HCT116 (cell line): ENCODE data around the gene LRP2. TPM values are rescaled to one million over a fixed set of nuclear protein-coding genes. Genes with fewer than 3 reads are reported as not detected.

Experiments used
- ATAC-seq: fragments of 200-7000 bp; cut with Tn5 transposase; 2 replicates; pipeline ENCODE4 v1.9.1; 2020; ENCODE audit warnings: mild to moderate bottlenecking, moderate library complexity
- BruUV-seq: library from RNA; stranded (reverse); fragments of 400-500 nt; replicated peaks from 2 replicates; lab custom pipeline; 2021; lab: Mats Ljungman, UMichigan
- CTCF ChIA-PET: fragments of 300-600 bp; sonication (Branson Sonifier 250); formaldehyde crosslinking; loops from one replicate; lab custom pipeline; 2021; ENCODE audit warnings: antibody characterized with exemption; lab: Charles Lee
- POLR2A ChIA-PET: fragments of 300-600, 350-600 bp; sonication (Branson Sonifier 250); formaldehyde crosslinking; loops from one replicate; lab custom pipeline; 2021; ENCODE audit warnings: antibody characterized with exemption; lab: Charles Lee
- RAD21 ChIA-PET, 2 experiments: fragments of 300-600 bp; sonication (Branson Sonifier 250); formaldehyde crosslinking; loops; one replicate each; lab custom pipeline; 2023; ENCODE audit warnings: low total read pairs in 2 of 2; ENCODE audit not compliant: uncharacterized antibody in 2 of 2, unreplicated experiment in 2 of 2, low non-redundant PET in 1 of 2; lab: Charles Lee
- DNase-seq: peaks from one replicate; pipeline ENCODE4 v3.0.0-alpha.2; 2010; ENCODE audit warnings: low read depth, low spot score
- H2AFZ ChIP-seq: fragments of 200-600 bp; shearing (Covaris generic), sonication (generic); 2 replicates; pipeline ENCODE4 v1.6.1; 2017; ENCODE audit warnings: low read depth, mixed run types, mixed read lengths, antibody characterized with exemption, low read length; ENCODE audit not compliant: poor library complexity, severe bottlenecking
- H3K27ac ChIP-seq: 2 replicates; pipeline ENCODE4 v1.5.1; 2012; ENCODE audit warnings: low read depth, low read length
- H3K27me3 ChIP-seq: fragments of 200-600 bp; sonication (generic); 2 replicates; pipeline ENCODE4 v1.6.1; 2016; ENCODE audit warnings: mixed run types, low read length, mixed read lengths; ENCODE audit not compliant: insufficient read depth
- H3K36me3 ChIP-seq, 2 experiments: fragments of 200-500 bp in 1 of 2; fragments of 200-600 bp in 1 of 2; sonication (Bioruptor generic) in 1 of 2; sonication (generic) in 1 of 2; 2 replicates each; pipeline versions ENCODE4 v1.5.1 to v1.6.1; 2014 to 2016; ENCODE audit warnings: low read length in 2 of 2, inconsistent platforms in 1 of 2, mixed read lengths in 1 of 2, mixed run types in 1 of 2; ENCODE audit not compliant: insufficient read depth in 2 of 2, control insufficient read depth in 1 of 2
- H3K4me1 ChIP-seq, 2 experiments: fragments of 200-600 bp in 1 of 2; sonication (generic) in 1 of 2; 2 replicates each; pipeline versions ENCODE4 v1.5.1 to v1.6.1; 2012 to 2017; ENCODE audit warnings: low read length in 2 of 2, inconsistent platforms in 1 of 2, mild to moderate bottlenecking in 1 of 2, mixed read lengths in 1 of 2, mixed run types in 1 of 2, moderate library complexity in 1 of 2; ENCODE audit not compliant: insufficient read depth in 2 of 2, control insufficient read depth in 1 of 2
- H3K4me2 ChIP-seq: fragments of 200-600 bp; sonication (generic); 2 replicates; pipeline ENCODE4 v1.6.1; 2017; ENCODE audit warnings: mixed run types, low read length, mixed read lengths
- H3K4me3 ChIP-seq, 2 experiments: fragments of 200-600 bp in 1 of 2; sonication (generic) in 1 of 2; replicated peaks in 1 of 2; 2 replicates each; pipeline ENCODE4 v1.5.1; 2011 to 2016; ENCODE audit warnings: low read length in 2 of 2, control low read depth in 1 of 2, low read depth in 1 of 2, mild to moderate bottlenecking in 1 of 2, mixed read lengths in 1 of 2, mixed run types in 1 of 2
- H3K79me2 ChIP-seq: fragments of 200-600 bp; sonication (generic); 2 replicates; pipeline ENCODE4 v1.6.1; 2017; ENCODE audit warnings: mild to moderate bottlenecking, mixed run types, low read length, moderate library complexity, mixed read lengths; ENCODE audit not compliant: insufficient read depth
- H3K9ac ChIP-seq: fragments of 200-600 bp; sonication (generic); 2 replicates; pipeline ENCODE4 v1.6.1; 2016; ENCODE audit warnings: low read length, mixed read lengths
- H3K9me2 ChIP-seq: fragments of 200-600 bp; sonication (generic), shearing (Covaris generic); 2 replicates; pipeline ENCODE4 v1.6.1; 2017; ENCODE audit warnings: mixed run types, mild to moderate bottlenecking, moderate library complexity; ENCODE audit not compliant: insufficient read depth
- H3K9me3 ChIP-seq, 2 experiments: fragments of 200-500 bp in 1 of 2; fragments of 200-600 bp in 1 of 2; sonication (Bioruptor generic) in 1 of 2; sonication (generic) in 1 of 2; 2 replicates each; pipeline ENCODE4 v1.6.1; 2014 to 2017; ENCODE audit warnings: low read length in 2 of 2, mixed read lengths in 2 of 2, inconsistent platforms in 1 of 2, low read depth in 1 of 2, mild to moderate bottlenecking in 1 of 2, mixed run types in 1 of 2, moderate library complexity in 1 of 2; ENCODE audit not compliant: control insufficient read depth in 1 of 2, insufficient read depth in 1 of 2
- H4K20me1 ChIP-seq: fragments of 200-600 bp; sonication (generic), shearing (Covaris generic); 2 replicates; pipeline ENCODE4 v1.6.1; 2017; ENCODE audit warnings: mixed run types, mild to moderate bottlenecking, moderate library complexity; ENCODE audit not compliant: insufficient read depth
- ATF3 ChIP-seq: IDR thresholded peaks from 2 replicates; pipeline ENCODE4 v1.6.1; 2012
- CEBPB ChIP-seq: IDR thresholded peaks from 2 replicates; pipeline ENCODE4 v1.6.1; 2012; ENCODE audit warnings: low read depth
- EGR1 ChIP-seq: IDR thresholded peaks from 2 replicates; pipeline ENCODE4 v1.6.1; 2012; ENCODE audit warnings: low read depth
- ELF1 ChIP-seq: IDR thresholded peaks from 2 replicates; pipeline ENCODE4 v1.6.1; 2012; ENCODE audit warnings: low read depth, borderline replicate concordance
- EZH2 ChIP-seq: fragments of 200-600 bp; sonication (generic); IDR thresholded peaks from 2 replicates; pipeline ENCODE4 v1.6.1; 2017; ENCODE audit warnings: antibody characterized with exemption, mixed run types
- EZH2phosphoT487 ChIP-seq: fragments of 200-600 bp; IDR thresholded peaks from 2 replicates; pipeline ENCODE4 v1.6.1; 2018; ENCODE audit warnings: antibody characterized with exemption, borderline replicate concordance
- FOSL1 ChIP-seq: IDR thresholded peaks from 2 replicates; pipeline ENCODE4 v1.6.1; 2012; ENCODE audit warnings: low read depth
- MAX ChIP-seq: IDR thresholded peaks from 2 replicates; pipeline ENCODE4 v1.6.1; 2012
- POLR2A ChIP-seq: IDR thresholded peaks from 2 replicates; pipeline ENCODE4 v1.7.0; 2011; ENCODE audit warnings: borderline replicate concordance; ENCODE audit not compliant: insufficient read depth, insufficient read length; ENCODE audit errors: extremely low read depth
- POLR2AphosphoS5 ChIP-seq: IDR thresholded peaks from 2 replicates; pipeline ENCODE4 v1.6.1; 2011; ENCODE audit warnings: mild to moderate bottlenecking, low read depth, low read length, moderate library complexity
- RAD21 ChIP-seq: IDR thresholded peaks from 2 replicates; pipeline ENCODE4 v1.6.1; 2012; ENCODE audit warnings: low read depth, mild to moderate bottlenecking
- REST ChIP-seq: IDR thresholded peaks from 2 replicates; pipeline ENCODE4 v1.6.1; 2012; ENCODE audit warnings: low read depth
- SIN3A ChIP-seq: IDR thresholded peaks from 2 replicates; pipeline ENCODE4 v1.6.1; 2012; ENCODE audit warnings: low read depth
- SP1 ChIP-seq: IDR thresholded peaks from 2 replicates; pipeline ENCODE4 v1.6.1; 2012; ENCODE audit warnings: low read depth
- SRF ChIP-seq: IDR thresholded peaks from 2 replicates; pipeline ENCODE4 v1.6.1; 2012; ENCODE audit warnings: low read depth
- TCF7L2 ChIP-seq: IDR thresholded peaks from 2 replicates; pipeline ENCODE4 v1.7.0; 2011; ENCODE audit warnings: borderline replicate concordance, inconsistent platforms; ENCODE audit not compliant: insufficient read depth, insufficient read length; ENCODE audit errors: extremely low read depth
- YY1 ChIP-seq: IDR thresholded peaks from 2 replicates; pipeline ENCODE4 v1.6.1; 2011; ENCODE audit warnings: low read length, low read depth, moderate library complexity, mild to moderate bottlenecking; ENCODE audit not compliant: insufficient replicate concordance; ENCODE audit errors: extremely low read depth
- ZBTB33 ChIP-seq: IDR thresholded peaks from 2 replicates; pipeline ENCODE4 v1.6.1; 2011; ENCODE audit warnings: mild to moderate bottlenecking, low read length, moderate library complexity; ENCODE audit not compliant: insufficient replicate concordance; ENCODE audit errors: extremely low read depth
- ZFX ChIP-seq: fragments of 450-650 bp; IDR thresholded peaks from 2 replicates; pipeline ENCODE4 v1.6.1; 2017
- ZNF274 ChIP-seq: fragments of 200-500 bp; sonication (Bioruptor generic); IDR thresholded peaks from 2 replicates; pipeline ENCODE4 v1.6.1; 2014; ENCODE audit warnings: mild to moderate bottlenecking, low read depth, low read length, inconsistent platforms
- intact Hi-C: fragments of 100-400 bp; cut with micrococcal nuclease; formaldehyde crosslinking; loops from 2 replicates; pipeline ENCODE4 v1.10.0; 2022
- total RNA-seq: library from RNA; stranded (reverse); gene quantifications from one replicate; pipeline ENCODE4 v1.2.1, GENCODE V29; 2021; ENCODE audit not compliant: unreplicated experiment

The LRP2 gene
- total RNA-seq, 1 experiment from 2014 or later = 0.20 TPM

GRCh38 chr2:169343202-169343601, 19.1 kb downstream of the LRP2 start:
- no peaks in the 10 kb centered on the region for H3K36me3 ChIP-seq
- intact Hi-C loops = no loop called here
- ChIA-PET RAD21 (no interaction called here), POLR2A (no interaction called here), CTCF (no interaction called here)
- no peaks in the 10 kb centered on the region for H3K4me1 ChIP-seq
- no TSS peak for BruUV-seq
- no peak overlapping the region for H3K27ac ChIP-seq
- ATAC-seq = no peak
- TF ChIP-seq EZH2phosphoT487 (no peak), SIN3A (no peak), ZFX (no peak), TCF7L2 (no peak), EZH2 (no peak), ZNF274 (no peak), ELF1 (no peak), ZBTB33 (no peak), POLR2A (no peak), ATF3 (no peak), POLR2AphosphoS5 (no peak), REST (no peak), RAD21 (no peak), CEBPB (no peak), YY1 (no peak), SRF (no peak), EGR1 (no peak), MAX (no peak), FOSL1 (no peak), SP1 (no peak)
- no peaks in the 10 kb centered on the region for H3K27me3 ChIP-seq
- DNase-seq = no peak
- no peak overlapping the region for H3K4me2 ChIP-seq
- no peak overlapping the region for H3K4me3 ChIP-seq
- no peaks in the 10 kb centered on the region for H4K20me1 ChIP-seq
- no peaks in the 10 kb centered on the region for H3K79me2 ChIP-seq
- H2AFZ ChIP-seq = no peak overlapping the region
- H3K9me2 ChIP-seq = no peaks in the 10 kb centered on the region
- H3K9ac ChIP-seq = no peak overlapping the region
- H3K9me3 ChIP-seq = no peaks in the 10 kb centered on the region
